ENCODE results near the gene ZNF14.
A peak's percentile ranks its signal among the peaks of the same experiment; 100 is the strongest.
"Not testable (repeated sequence)": the region's sequence is repeated elsewhere in the genome, so short reads cannot be mapped to it uniquely, and the experiment has no call there.

Gene ZNF14
- long read RNA-seq, transcript ZNF14-201 (4 exons, 2,949 nt): major isoform, 31 of 33 reads
- long read RNA-seq, partial matches to known transcripts: 1 of 33 reads
- long read RNA-seq, other reads (novel, unspliced or antisense): 1 of 33 reads

- peak within 1 kb of the TSS; percentile 61 for H3K27ac ChIP-seq (replicated peaks)
- TF ChIP-seq REST (IDR thresholded peaks at IDR 0.05; ENCODE audit: insufficient replicate concordance, low read depth): no peak
- TF ChIP-seq SPI1 (IDR thresholded peaks at IDR 0.05; ENCODE audit: borderline replicate concordance, low read depth): no peak
- TF ChIP-seq POLR2AphosphoS5 (IDR thresholded peaks at IDR 0.05; ENCODE audit: low read depth): peak; percentile 92
- DNase-seq (ENCODE audit: low read depth in 1 of 2, low spot score in 1 of 2): peak; percentile 93 to 96
- H3K4me3 ChIP-seq (replicated peaks; ENCODE audit: insufficient read depth, low read length): peak within 1 kb of the TSS; percentile 90
- no peaks in the 10 kb centered on the region for H3K27me3 ChIP-seq (ENCODE audit: insufficient read depth, poor library complexity, severe bottlenecking)
Measured at GRCh38 chr19:19732579-19733501, at the start of gene ZNF14. TSS of gene ZNF14 (minus strand) at chr19:19733112. CDS start at chr19:19732958, 154 bp downstream.

GRCh38 chr19:19781791-19782190, 48.9 kb upstream of the ZNF14 start:
- H3K4me3 ChIP-seq (replicated peaks; ENCODE audit: insufficient read depth, low read length); DNase-seq (ENCODE audit: low read depth in 1 of 2, low spot score in 1 of 2); H3K27ac ChIP-seq (replicated peaks); H3K27me3 ChIP-seq (ENCODE audit: insufficient read depth, poor library complexity, severe bottlenecking): not testable (repeated sequence)

GRCh38 chr19:19778666-19779065, 45.8 kb upstream of the ZNF14 start:
- TF ChIP-seq CTCF (IDR thresholded peaks at IDR 0.05; ENCODE audit: insufficient read depth, low read length) (no peak), REST (IDR thresholded peaks at IDR 0.05; ENCODE audit: insufficient replicate concordance, low read depth) (no peak), GABPA (IDR thresholded peaks at IDR 0.05; ENCODE audit: low read depth) (no peak), SPI1 (IDR thresholded peaks at IDR 0.05; ENCODE audit: borderline replicate concordance, low read depth) (no peak), POLR2AphosphoS5 (IDR thresholded peaks at IDR 0.05; ENCODE audit: low read depth) (no peak)
- no peak for DNase-seq (ENCODE audit: low read depth in 1 of 2, low spot score in 1 of 2)
- H3K4me3 ChIP-seq (replicated peaks; ENCODE audit: insufficient read depth, low read length): no peak overlapping the region
- no peak overlapping the region for H3K27ac ChIP-seq (replicated peaks)
- H3K27me3 ChIP-seq (ENCODE audit: insufficient read depth, poor library complexity, severe bottlenecking): no peaks in the 10 kb centered on the region

GRCh38 chr19:19777692-19778091, 44.8 kb upstream of the ZNF14 start:
- Histone ChIP-seq H3K27me3 (ENCODE audit: insufficient read depth, poor library complexity, severe bottlenecking) (no peaks in the 10 kb centered on the region), H3K4me3 (replicated peaks; ENCODE audit: insufficient read depth, low read length) (no peak overlapping the region; the same call in 1 of the 2 replicates), H3K27ac (replicated peaks) (no peak overlapping the region)
- no peak for DNase-seq (ENCODE audit: low read depth in 1 of 2, low spot score in 1 of 2)
- TF ChIP-seq POLR2AphosphoS5 (IDR thresholded peaks at IDR 0.05; ENCODE audit: low read depth) (no peak), SPI1 (IDR thresholded peaks at IDR 0.05; ENCODE audit: borderline replicate concordance, low read depth) (no peak), CTCF (IDR thresholded peaks at IDR 0.05; ENCODE audit: insufficient read depth, low read length) (no peak), GABPA (IDR thresholded peaks at IDR 0.05; ENCODE audit: low read depth) (no peak)

Data from HL-60 (cell line).